HG03520 (cell line): ENCODE results near the gene CHD3.
A peak's percentile ranks its signal among the peaks of the same experiment; 100 is the strongest.
"Not testable (repeated sequence)": the region's sequence is repeated elsewhere in the genome, so short reads cannot be mapped to it uniquely, and the experiment has no call there.

Experiments used
- ATAC-seq: cut with Tn5 transposase; IDR thresholded peaks from one replicate; pipeline ENCODE4 v1.9.1; 2021; ENCODE audit warnings: mild to moderate bottlenecking, moderate library complexity; ENCODE audit not compliant: unreplicated experiment

Gene CHD3

DNA sequence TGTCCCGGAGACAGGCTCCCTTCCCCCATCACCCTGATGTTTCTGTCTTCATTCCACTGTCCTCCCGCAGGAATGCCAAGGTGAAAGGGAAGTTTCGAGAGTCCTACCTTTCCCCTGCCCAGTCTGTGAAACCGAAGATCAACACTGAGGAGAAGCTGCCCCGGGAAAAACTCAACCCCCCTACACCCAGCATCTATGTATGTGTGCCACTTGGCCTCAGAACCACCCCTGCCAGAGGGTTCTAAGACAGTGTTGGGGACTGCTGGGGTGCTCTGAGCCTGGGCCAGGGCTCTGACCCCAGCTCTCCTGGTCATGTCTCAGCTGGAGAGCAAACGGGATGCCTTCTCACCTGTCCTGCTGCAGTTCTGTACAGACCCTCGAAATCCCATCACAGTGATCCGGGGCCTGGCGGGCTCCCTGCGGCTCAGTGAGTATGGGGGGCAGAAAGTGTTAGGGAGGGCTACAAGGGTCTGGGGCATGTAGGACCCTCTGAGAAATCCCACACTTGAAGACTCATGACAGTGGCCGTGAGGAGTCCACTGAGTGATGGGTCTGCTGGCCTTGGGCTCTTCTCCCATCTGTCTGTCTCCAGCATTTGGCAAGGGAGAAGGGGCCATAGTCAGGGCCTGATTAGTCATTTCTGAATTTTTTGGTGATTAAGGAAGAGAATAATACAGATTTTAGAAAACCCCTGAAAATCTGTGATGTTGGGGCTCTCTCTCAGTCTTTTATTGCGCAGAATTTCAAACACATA is 38.7 kb upstream of the CHD3 start:
- no peak for ATAC-seq

DNA sequence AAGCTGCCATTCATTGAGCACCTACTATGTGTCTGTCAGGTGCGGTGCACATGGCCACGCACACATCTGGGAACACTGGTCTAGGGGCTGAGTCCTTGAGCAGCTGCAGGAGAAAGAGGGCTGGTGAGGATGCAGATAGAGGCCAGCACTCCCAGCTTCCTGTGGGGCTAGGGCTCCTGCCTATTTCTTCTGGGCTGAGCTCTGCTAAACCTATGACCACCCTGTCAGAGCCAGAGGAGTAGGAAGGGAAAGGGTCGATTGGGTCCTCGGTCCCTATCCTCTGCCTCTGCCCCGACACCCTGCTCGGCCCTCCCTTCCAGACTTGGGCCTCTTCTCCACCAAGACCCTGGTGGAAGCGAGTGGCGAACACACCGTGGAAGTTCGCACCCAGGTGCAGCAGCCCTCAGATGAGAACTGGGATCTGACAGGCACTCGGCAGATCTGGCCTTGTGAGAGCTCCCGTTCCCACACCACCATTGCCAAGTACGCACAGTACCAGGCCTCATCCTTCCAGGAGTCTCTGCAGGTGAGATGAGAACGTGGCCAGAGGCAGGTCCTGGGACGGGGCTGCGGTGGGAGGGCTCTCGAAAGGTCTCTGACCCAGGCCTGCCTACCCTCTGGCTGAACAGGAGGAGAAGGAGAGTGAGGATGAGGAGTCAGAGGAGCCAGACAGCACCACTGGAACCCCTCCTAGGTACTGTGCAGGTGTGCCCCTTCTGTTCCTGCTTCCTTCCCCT is 37.7 kb upstream of the CHD3 start:
- no peak for ATAC-seq

DNA sequence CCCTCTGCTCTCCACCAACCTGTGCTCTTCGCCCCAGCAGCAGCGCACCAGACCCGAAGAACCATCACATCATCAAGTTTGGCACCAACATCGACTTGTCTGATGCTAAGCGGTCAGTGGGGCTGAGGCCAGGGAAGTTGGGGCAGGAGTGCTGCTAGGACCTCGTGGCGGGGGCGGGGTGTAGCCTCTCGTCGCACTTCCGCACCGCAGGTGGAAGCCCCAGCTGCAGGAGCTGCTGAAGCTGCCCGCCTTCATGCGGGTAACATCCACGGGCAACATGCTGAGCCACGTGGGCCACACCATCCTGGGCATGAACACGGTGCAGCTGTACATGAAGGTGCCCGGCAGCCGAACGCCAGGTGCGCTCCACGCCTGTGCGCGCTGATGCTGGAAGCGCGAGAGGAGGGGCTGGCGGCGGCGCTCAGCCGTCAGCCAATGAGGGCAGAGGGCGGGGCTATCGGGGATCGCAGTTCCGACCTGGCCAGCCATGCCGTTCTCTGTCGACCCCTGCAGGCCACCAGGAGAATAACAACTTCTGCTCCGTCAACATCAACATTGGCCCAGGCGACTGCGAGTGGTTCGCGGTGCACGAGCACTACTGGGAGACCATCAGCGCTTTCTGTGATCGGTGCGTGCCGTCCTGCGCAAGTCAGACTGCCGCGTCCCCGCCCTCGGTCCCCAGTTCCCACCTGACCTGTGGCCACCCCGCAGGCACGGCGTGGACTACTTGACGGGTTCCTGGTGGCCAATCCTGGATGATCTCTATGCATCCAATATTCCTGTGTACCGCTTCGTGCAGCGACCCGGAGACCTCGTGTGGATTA is 36.9 kb upstream of the CHD3 start:
- peak; percentile 55 for ATAC-seq

DNA sequence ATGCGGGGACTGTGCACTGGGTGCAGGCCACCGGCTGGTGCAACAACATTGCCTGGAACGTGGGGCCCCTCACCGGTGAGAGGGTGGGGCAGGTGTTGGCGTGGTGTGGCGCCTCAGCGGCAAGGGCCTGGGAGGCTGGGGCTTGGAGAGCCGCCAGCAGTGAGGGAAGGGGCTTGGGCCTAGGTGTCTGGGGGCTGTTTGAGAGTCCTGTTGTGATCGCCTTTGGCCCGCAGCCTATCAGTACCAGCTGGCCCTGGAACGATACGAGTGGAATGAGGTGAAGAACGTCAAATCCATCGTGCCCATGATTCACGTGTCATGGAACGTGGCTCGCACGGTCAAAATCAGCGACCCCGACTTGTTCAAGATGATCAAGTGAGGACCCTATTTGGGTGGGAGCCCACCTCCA is 36.3 kb upstream of the CHD3 start:
- ATAC-seq = no peak

DNA sequence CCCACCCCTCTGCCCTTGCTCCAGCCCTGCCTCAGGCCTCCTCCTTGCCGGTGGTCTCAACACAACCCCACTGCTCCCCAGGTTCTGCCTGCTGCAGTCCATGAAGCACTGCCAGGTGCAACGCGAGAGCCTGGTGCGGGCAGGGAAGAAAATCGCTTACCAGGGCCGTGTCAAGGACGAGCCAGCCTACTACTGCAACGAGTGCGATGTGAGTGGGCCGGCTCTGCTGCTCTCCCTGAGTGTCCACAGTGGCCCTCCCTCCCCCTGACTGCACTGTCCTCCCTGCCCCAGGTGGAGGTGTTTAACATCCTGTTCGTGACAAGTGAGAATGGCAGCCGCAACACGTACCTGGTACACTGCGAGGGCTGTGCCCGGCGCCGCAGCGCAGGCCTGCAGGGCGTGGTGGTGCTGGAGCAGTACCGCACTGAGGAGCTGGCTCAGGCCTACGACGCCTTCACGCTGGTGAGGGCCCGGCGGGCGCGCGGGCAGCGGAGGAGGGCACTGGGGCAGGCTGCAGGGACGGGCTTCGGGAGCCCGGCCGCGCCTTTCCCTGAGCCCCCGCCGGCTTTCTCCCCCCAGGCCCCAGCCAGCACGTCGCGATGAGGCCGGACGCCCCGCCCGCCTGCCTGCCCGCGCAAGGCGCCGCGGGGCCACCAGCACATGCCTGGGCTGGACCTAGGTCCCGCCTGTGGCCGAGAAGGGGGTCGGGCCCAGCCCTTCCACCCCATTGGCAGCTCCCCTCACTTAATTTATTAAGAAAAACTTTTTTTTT is 35.5 kb upstream of the CHD3 start:
- ATAC-seq = no peak

DNA sequence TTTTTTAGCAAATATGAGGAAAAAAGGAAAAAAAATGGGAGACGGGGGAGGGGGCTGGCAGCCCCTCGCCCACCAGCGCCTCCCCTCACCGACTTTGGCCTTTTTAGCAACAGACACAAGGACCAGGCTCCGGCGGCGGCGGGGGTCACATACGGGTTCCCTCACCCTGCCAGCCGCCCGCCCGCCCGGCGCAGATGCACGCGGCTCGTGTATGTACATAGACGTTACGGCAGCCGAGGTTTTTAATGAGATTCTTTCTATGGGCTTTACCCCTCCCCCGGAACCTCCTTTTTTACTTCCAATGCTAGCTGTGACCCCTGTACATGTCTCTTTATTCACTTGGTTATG is 34.9 kb upstream of the CHD3 start:
- no peak for ATAC-seq

DNA sequence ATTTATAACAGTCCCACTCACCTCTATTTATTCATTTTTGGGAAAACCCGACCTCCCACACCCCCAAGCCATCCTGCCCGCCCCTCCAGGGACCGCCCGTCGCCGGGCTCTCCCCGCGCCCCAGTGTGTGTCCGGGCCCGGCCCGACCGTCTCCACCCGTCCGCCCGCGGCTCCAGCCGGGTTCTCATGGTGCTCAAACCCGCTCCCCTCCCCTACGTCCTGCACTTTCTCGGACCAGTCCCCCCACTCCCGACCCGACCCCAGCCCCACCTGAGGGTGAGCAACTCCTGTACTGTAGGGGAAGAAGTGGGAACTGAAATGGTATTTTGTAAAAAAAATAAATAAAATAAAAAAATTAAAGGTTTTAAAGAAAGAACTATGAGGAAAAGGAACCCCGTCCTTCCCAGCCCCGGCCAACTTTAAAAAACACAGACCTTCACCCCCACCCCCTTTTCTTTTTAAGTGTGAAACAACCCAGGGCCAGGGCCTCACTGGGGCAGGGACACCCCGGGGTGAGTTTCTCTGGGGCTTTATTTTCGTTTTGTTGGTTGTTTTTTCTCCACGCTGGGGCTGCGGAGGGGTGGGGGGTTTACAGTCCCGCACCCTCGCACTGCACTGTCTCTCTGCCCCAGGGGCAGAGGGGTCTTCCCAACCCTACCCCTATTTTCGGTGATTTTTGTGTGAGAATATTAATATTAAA is 34.4 kb upstream of the CHD3 start:
- no peak for ATAC-seq

DNA sequence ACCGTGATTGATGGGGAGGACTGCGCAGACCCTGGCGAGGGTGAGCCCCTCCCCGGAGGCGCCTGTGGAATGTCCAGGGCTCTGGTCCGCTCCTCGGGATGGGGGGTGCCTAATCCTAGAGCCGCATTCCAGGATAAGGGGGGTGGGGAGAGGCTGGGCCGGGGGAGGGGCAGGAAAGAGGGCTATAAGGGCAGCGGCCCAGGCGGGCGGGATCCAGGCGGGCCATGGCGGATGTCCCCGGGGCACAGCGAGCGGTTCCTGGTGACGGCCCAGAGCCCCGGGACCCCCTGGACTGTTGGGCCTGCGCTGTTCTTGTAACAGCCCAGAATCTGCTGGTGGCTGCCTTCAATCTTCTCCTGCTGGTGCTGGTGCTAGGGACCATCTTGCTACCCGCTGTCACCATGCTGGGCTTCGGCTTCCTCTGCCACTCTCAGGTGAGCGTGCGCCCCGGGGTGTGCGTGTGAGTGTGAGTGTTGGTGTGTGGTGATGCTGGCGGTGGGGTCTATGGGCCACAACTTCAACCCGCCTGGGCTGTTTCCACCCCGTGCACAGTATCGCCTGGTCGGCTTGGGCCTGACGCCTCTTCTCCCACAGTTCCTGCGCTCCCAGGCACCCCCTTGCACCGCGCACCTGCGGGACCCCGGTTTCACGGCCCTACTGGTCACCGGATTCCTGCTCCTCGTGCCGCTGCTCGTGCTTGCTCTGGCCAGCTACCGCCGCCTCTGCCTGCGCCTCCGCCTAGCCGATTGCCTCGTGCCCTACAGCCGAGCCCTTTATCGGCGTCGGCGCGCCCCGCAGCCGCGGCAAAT is 33.5 kb upstream of the CHD3 start, which contains the start of gene TMEM88:
TMEM88 (plus strand) TSS at position 216 of the 809 bp plus-strand sequence; CDS start at position 225, 9 bp downstream.
- no peak for ATAC-seq

DNA sequence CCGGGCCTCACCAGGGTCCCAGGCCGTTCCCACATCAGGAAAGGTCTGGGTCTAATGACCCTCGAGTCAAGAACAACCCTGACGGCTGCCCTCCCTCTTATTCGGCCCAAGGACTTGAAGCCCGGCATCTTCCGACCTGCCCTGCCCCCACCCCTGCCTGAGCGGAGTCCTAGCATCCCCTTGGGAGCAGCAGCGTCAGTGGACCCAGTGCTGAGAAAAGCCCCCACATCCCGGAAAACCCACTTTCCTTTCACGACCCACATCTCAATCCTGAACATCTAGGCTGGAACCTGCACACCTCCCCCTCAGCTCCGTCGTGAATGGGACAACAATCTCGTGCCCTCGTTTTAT is 33.0 kb upstream of the CHD3 start:
- no peak for ATAC-seq

DNA sequence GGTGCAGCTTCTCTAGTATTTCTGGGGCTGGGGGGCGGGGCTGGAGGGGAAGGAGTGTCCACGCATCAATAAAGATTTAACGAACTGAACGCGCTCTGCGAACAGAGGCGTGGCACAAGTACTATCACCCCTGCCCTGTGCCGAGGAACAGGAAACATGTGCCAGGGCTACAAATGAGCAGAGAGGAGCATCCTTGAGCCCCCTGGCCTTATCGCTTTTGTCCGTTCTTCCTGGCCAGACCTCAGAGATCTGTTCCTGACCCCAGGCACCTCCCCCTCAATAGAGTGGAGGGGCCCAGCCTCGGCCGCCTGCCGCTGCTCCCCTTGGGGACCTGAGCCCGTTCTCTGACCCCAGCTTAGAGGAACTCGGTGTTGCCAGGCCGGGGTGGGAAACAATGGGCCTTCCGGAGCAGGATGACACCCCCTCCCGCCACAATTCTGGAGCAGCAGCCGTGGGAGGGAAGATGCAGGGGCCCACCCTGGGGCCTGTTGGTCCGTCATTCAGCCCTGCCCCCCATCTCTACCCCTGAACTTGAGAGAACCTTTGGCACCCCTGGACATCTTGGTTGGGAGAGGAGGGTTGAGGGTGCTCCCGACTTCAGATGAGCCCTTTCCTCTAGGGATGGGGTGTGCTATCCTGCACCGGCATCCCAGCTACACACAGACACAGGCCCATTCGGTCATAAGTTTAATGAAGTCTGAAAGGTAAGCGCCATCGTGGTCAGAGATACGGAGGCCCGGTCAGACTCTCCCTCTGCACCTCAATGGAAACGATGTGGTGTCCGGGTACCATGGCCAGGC is 32.4 kb upstream of the CHD3 start:
- no peak for ATAC-seq

DNA sequence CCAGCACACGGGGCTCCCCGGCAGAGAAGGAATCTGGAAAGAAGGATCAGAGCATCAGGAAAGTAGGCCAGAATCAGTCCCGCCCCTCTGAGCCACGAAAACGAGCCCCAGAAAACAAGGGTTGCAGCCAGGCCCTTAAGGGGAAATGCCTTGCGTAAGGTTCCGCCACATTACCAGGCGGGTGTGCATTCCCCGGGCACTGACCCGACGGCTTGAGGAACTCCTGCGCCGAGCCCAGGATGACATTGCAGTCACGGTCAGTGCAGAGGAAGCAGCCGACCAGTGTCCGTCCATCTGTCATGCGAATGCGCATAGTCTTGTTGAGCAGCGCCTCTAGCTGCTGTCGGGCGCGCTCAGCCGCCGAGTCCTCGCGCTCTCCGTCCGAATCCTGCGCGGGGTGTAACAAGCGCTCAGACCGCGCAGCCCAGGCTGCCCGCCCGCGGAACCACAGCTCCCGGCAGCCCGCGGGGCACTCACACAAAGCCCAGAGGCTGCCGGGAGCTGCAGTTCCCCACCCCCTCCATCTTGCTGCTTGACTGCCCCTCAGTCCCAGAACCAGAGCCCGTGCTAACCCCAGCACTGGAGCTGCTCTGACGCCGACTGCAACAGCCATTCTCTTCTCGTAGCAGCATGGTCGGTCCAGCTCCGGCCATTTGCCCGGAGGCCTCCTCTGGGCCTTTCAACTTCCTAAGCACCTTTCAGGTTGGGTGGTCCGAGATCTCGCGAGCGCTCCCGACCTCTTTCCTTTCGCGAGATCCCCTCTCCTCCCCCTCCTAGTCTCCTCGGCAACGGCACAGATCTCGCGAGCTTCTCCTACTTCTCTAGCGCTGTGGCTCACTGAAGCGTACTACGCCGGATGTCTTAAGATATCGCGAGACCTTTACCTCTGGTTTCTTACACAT is 31.5 kb upstream of the CHD3 start, which contains the start of gene NAA38:
NAA38 (minus strand) TSS at position 749 of the 902 bp plus-strand sequence; CDS start at position 653, 96 bp downstream.
- ATAC-seq = peak; percentile 59

DNA sequence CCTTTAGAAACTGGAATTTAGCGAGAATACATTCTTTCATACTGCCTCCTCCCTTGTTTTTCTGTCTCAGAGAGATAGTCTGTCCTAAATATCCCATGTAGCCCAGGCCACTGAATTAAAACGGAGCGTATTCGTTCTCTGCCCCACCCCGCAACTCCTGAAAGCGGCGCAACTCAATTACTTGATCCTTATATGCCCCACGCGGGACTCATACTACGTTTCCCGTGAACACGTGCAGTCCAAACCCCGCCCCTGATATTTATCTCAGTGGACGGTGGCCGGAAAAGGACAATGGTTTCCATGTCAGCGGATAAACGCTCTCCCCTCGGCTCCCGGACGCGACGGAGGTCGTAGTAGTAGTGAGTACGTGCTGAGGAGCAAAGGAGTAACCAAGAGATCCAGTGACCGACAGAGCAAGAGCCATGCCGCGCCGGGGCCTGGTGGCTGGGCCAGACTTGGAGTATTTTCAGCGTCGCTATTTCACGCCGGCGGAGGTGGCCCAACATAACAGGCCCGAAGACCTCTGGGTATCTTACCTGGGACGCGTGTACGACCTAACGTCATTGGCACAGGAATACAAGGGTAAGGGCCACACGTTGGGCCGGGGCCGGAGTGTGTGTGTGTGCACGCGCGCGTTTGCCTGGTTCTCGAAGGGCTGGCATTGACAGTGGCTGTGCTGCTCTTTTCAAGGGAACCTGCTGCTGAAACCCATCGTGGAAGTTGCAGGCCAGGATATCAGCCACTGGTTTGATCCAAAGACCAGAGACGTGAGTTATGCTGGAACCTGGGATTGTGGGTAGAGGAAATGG is 30.7 kb upstream of the CHD3 start, which contains the start of gene CYB5D1:
CYB5D1 (plus strand) TSS at position 291 of the 809 bp plus-strand sequence; CDS start at position 423, 132 bp downstream.
- ATAC-seq = peak; percentile 26

DNA sequence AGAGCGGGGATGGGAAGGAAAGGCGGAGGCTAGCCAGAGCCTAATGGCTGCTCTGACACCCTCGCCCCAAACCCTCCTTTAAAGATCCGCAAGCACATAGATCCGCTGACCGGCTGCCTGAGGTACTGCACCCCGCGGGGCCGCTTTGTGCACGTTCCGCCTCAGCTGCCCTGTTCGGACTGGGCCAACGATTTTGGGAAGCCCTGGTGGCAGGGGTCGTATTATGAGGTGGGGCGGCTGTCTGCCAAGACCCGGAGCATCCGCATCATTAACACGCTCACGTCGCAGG is 30.1 kb upstream of the CHD3 start:
- ATAC-seq = no peak

DNA sequence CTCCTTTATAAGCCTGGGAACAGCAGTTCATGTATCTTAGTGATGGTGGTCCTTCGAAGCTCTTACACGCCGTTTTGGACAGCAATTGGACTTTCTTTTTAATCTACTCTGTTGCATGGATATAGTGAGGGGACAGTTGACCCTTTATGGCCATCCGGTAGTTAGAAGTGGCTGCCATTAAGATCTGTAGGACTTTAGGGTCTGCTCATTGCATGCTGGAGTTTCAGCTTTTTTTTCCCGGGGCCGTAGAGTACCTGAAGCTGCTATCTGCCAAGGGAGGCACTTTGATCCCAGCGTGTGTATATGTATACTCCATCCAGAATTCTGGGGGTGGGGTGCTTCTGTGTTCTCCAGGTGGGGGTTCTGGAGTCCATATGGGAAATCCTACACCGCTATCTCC is 29.6 kb upstream of the CHD3 start:
- ATAC-seq = no peak

DNA sequence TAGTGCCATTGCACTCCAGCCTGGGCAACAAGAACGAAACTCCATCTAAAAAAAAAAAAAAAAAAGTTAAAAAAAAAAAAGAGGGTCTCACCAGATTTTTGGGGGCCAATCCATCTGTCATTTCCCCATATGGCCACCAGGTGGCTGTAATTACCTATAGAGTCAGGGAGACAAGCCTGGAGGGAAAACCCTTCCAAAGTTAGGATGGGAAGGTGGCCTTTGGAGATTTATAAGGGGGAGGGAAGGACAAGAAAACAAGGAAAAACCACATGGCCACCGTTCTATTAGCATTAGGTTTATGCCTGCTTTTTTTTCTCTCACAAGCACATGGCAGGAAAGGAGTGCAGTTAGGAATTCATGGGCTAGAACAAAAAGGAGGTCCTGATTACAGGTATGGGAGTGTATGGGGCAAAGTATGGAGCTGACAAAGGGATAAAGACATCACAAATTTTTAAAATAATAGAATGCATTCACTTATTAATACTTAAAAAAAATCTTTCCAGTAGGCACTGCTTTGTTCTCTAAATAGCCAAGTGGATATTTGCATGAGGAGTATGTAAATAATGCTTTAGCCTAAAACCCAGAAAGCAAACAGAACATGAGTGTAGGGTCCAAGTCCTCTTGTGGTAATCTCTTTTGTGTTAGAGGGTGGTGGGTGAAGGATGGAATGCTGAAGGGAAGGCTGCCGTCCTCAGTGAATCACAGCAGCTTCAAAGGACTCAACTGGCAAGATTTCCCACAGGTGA is 25.7 kb upstream of the CHD3 start:
- ATAC-seq = no peak

DNA sequence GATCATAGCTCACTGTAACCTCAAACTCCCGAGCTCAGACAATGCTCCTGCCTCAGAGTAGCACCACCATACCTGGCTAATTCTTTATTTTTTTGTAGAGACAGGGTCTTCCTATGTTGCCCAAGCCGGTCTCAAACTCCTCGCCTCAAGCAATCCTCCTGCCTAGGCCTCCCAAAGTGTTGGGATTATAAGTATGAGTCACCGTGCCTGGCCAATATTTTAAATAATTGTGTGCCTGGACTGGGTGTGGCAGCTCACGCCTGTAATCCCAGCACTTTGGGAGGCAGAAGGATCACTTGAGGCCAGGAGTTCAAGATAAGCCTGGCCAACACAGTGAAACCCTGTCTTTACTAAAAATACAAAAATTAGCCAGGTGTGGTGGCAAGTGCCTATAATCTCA is 24.2 kb upstream of the CHD3 start:
- not testable (repeated sequence) for ATAC-seq
